GM19025 (cell line): ENCODE measurements around the gene TRIM39.

Experiments
- ATAC-seq: cut with Tn5 transposase; IDR thresholded peaks from one replicate; pipeline ENCODE4 v1.9.1; 2021; ENCODE audit warnings: mild to moderate bottlenecking, low read depth, moderate library complexity; ENCODE audit not compliant: unreplicated experiment

The TRIM39 gene

GRCh38 chr6:30325873-30326525 is 728 bp upstream of the TRIM39 start:
- ATAC-seq: peak; percentile 36

DNA sequence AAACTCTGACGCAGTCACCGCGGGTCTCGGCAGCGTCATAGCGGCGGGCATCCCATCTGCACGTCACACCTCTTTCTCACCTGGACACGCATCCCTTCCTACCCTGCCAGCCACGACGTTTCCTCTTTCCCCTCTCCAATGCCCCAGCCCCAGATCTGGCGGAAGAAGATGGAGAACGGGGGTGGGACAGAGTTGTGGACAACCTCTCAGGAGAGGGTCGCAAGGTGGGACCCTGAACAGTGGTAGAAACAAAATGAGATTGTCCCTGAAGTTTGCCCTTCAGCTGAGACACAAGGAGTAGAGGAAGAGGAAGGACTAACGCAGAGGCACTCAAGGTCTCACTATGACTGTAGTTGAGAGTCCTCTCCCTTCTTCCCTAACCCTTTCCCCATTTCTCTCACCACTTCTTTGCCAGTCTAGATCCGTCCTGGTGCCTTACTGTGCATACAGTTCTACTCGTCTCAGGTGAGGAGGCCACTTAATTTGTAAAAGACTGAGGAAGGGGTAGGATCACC is 562 bp downstream of the TRIM39 start:
- ATAC-seq: no peak

DNA sequence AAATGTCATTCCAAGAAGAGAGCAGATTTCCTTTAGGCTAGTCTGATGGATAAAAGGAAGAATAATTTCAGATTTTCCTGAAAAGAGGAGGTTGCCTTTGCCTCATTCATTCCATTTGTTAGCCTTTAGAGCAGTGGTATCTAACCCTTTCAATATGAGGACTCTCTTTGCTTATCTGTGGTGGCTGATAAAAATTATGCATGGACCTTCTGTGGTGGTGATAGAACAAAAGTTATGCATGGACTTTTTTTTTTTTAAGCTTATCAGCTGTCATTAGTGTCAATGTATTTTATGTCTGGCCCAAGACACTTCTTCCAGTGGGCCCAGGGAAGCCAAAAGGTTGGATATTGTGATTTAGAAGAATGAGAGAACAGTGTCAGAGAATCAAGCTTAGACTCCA is 1.7 kb downstream of the TRIM39 start:
- no peak for ATAC-seq

DNA sequence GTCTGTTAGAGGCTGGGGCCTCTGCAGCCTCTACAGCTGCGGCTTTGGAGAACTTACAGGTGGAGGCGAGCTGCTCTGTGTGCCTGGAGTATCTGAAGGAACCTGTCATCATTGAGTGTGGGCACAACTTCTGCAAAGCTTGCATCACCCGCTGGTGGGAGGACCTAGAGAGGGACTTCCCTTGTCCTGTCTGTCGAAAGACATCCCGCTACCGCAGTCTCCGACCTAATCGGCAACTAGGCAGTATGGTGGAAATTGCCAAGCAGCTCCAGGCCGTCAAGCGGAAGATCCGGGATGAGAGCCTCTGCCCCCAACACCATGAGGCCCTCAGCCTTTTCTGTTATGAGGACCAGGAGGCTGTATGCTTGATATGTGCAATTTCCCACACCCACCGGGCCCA is 2.6 kb downstream of the TRIM39 start:
- no peak for ATAC-seq

- ATAC-seq: no peak
Observed at GRCh38 chr6:30331981-30332380, 5.3 kb downstream of the TRIM39 start.

GRCh38 chr6:30334075-30334783 is 7.5 kb downstream of the TRIM39 start:
- no peak for ATAC-seq

DNA sequence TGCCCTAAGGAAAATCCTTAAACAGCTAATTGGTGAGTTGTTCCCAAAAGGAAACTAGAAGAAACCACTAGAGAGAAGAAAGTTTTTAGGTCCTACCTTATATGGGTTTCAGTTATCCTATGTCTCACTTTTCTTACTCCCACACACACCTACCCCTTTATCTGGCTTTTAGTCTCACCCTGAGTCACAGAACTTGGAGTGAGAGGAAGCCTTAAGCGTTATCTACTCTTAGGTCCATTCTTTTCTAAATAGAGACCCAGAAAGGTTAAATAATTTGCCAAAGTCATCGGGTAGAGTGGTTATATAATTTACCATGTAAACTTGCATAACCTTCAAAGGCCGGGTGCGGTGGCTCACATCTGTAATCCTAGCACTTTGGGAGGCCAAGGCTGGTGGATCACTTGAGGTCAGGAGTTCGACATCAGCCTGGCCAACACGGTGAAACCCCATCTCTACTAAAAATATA is 13.9 kb downstream of the TRIM39 start:
- no peak for ATAC-seq

GRCh38 chr6:30341218-30341617 is 14.5 kb downstream of the TRIM39 start:
- ATAC-seq: no peak

DNA sequence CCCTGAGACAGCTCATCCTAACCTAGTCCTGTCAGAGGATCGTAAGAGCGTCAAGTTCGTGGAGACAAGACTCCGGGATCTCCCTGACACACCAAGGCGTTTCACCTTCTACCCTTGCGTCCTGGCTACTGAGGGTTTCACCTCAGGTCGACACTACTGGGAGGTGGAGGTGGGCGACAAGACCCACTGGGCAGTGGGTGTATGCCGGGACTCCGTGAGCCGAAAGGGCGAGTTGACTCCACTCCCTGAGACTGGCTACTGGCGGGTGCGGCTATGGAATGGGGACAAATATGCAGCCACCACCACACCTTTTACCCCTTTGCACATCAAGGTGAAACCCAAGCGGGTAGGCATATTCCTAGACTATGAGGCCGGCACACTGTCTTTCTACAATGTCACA is 15.0 kb downstream of the TRIM39 start:
- no peak for ATAC-seq

DNA sequence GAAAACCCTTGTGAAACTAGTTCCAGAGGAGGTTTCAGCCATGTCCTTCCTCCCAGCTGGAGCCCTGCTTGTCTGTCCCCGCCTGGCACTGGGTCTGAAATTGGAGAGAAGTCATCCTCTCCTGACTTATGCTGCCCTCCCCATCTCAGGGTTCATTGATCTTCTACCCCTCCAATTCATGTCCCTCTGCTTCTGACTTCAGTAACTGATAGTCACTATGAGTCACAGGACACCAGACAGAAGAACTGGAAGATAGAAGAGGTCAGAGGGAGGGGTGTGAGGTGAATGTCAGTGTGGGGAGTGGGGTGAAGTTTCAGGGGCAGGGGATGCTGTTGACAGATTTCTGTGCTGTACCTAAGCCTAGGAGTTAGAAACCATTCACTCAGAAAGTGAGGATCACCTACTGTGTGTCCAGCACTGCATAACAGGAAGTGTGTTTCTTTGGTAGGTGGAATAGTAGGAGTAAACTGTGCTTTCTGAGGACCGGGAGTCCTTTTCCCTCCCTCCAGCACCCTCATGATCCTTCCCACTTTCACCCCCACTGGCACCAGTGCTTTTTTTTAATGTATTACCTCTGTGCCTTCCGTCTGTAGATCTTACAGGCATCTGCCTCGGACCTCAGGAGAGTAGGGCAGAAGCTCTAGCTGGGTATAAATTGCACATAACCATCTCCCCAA is 17.6 kb downstream of the TRIM39 start:
- no peak for ATAC-seq

DNA sequence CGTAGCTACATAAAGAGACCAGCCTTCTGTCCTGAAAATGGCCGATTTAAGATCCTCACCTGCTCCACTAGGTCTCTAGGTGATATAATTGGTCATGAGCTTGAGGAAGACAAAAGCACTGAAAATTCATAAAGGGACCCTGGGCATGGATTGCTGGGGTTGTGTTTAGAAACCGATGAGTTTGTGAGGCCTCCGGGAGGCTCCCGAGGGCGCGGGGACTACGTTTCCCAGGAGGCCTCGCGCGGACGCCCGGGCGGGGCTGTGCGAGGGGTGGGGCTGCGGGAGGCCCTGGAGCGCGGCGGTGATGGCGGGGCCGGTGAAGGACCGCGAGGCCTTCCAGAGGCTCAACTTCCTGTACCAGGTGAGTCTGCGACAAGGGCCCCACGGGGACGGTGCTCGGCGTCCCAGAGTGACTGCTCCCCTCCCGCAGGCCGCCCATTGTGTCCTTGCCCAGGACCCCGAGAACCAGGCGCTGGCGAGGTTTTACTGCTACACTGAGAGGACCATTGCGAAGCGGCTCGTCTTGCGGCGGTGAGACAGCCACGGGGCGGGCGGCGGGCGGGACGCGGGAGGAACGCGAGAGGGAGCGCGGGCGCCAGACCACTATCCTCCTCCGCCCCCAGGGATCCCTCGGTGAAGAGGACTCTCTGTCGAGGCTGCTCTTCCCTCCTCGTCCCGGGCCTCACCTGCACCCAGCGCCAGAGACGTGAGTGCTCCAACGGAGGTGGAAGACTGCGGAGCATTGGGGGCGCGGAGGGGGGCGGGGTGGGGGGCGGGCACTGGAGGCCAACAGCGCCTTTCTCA is 18.3 kb downstream of the TRIM39 start, which contains the start of gene RPP21:
Gene RPP21, plus strand, starts transcription at position 289 of the 804 bp plus-strand sequence. Its CDS starts 16 bp downstream, at position 305.
- peak; percentile 91 for ATAC-seq

- no peak for ATAC-seq
Observed at GRCh38 chr6:30345852-30346251, 19.1 kb downstream of the TRIM39 start.

DNA sequence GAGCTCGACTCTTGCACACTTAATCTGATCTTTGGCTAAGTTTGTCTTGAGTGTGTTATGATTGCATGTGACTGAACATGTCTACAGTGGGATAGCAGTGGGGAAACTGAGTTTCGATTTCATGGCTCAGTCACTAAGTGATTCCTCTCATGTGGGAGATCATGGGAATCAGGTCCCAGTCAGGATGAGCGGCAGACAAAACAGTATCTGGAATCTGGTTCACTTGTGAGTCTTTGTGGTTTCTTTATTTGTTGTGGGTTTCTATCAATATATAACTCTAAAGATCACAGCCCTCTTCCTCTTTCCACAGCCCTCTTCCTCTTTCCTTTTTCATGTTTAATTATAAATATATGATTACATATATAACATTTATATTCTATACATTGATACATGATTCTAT is 22.2 kb downstream of the TRIM39 start:
- ATAC-seq: no peak

DNA sequence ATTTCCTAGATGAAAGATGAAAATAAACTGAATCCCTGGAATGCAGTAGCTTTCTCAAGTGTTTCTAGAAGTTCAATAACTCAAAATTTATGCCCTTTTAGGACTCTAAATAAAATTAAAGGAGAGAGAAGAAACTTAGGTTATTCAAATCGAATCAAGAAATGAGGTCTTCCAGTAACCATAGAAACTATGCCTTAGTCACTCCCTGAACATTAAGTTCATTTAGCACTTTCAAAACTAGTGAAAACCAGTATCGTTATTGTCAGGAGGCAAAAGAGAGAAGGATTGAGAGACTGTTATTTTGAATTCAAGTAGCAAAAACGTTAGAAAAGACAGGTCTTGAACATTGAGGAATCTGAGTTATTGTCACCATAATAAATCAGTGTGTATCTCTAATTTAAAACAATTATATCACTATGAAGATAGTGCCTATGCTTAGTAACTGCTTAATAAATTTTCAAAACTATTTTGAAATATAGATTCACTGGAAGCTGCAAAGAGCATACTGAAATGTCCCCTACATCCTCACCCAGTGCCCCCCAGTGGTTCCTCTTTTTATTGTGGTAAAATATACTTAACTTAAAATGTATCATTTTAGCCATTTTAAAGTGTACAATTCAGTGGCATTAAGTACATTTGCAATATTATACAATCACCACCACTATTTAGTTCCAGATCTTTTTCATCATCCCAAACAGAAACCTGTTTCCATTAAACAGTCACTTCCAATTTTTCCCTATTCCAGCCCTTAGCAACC is 22.9 kb downstream of the TRIM39 start:
- no peak for ATAC-seq

DNA sequence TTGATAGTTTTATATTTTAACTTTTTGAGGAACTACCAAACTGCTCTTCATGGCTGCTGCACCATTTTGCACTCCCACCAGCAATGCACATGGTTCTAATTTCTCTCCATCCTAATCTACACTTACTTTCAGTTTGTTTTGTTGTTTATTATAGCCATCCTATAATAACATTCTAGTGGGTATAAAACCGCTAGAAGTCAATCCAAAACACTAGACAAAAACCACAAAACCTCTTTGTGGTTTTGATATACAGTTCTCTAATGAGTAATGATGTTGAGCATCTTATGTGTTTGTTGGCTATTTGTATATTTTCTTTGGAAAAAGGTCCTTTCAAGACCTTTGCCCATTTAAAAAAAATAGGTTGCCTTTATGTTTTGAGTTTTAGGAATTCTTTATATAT is 23.8 kb downstream of the TRIM39 start:
- ATAC-seq: no peak

DNA sequence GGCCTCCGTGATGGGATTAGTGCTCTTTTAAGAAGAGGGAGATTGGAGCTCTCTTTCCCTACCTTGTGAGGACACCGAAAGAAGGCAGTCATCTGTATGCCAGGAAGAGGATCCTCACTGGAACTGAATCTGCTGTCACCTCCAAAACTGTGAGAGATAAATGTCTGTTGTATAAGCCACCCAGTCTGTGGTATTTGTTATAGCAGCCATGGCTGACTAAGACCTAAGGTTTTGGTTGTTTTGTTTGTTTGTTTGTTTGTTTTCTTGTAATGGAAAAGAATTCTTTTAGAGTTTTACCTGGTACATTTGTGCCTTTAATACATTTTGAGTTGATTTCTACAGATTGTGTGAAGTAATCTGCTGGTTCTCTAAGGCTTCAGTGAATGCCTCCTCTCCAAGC is 25.8 kb downstream of the TRIM39 start:
- ATAC-seq: no peak

DNA sequence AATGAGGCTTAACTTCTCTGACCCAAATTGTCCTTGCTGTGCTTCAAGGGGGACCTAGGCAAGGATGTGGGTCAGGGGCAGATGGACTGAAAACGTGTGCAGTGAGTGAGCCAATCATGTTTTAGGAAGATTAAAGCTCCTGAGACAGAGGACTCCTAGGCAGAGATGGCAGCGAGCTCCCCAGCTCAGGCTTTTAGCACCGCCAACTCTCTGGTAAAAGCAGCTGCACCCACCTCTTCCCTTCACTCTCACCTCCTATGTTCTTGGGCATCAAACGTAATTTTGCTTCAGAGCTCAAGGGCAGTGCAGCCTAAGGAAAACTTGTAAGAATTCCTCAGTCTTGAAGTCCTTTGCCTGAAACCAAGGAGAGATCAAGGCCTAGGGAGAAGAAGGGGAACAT is 28.6 kb downstream of the TRIM39 start:
- no peak for ATAC-seq

GRCh38 chr6:30356536-30356935 is 29.8 kb downstream of the TRIM39 start:
- no peak for ATAC-seq

DNA sequence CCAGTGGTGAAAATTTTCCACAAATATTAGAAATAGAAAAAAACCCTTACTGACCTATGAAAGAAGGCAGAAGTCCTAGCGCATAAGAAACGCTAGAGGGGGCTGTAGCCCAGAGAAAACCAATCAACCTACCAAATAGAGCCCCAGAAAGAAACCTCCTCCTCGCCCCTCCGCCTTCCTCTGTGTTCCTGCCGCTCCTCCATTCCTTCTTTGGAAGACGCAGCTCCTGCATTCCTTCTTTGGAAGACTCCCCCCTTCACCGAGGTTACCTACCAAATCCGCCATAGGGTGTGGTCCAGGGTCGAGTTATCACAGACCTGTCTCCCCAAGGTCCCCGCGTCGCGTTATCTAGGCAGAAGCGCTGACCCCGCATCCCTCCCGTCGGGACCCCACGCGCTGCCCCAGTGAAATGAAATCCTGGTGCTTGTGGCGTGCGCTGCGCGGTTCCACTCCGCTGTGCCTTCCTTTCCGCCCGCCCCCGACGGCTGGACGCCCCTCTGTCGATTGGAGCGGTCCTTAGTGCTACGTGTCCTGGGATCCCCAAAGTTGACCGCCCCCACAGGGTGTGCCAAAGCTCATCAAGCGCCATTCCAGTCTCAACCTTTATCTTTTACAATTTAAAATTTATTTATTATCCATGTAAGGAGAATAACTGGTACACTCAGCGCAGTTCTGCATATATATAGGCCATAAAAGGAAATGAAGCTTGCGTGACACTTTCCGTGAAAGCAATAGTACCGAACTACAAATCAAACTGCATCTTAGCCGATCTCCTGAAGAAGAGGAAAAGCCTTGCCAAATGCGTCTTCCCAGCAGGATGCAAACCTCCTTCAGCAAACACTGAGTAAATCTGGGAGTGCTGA is 31.2 kb downstream of the TRIM39 start:
- no peak for ATAC-seq
